SK-N-SH (cell line): ENCODE data around the gene CNGA1. TPM values are rescaled to one million over a fixed set of nuclear protein-coding genes. Genes with fewer than 3 reads are reported as not detected.

Experiments used
- CTCF ChIA-PET: fragments of 300-600, 350-600 bp; formaldehyde crosslinking; extraction: SDS; loops from one replicate; lab custom pipeline; 2021; lab: Yijun Ruan, JAX
- POLR2A ChIA-PET: fragments of 350-600 bp; sonication (Branson Sonifier 250); formaldehyde crosslinking; extraction: SDS; loops from one replicate; lab custom pipeline; 2020; ENCODE audit warnings: antibody characterized with exemption, inconsistent platforms; lab: Yijun Ruan, JAX
- DNase-seq: peaks from one replicate; pipeline ENCODE4 v3.0.0; 2012
- H2AFZ ChIP-seq: fragments of 200-600 bp; sonication (generic); 2 replicates; pipeline ENCODE4 v1.8.1; 2016; ENCODE audit warnings: antibody characterized with exemption, mild to moderate bottlenecking, low read depth
- H3F3A ChIP-seq: fragments of 200-600 bp; sonication (generic); replicated peaks from 2 replicates; pipeline ENCODE3; 2016; ENCODE audit warnings: antibody characterized with exemption, mild to moderate bottlenecking; ENCODE audit not compliant: insufficient read depth
- H3K27ac ChIP-seq, 2 experiments: fragments of 200-500 bp in 1 of 2; fragments of 200-600 bp in 1 of 2; sonication (Bioruptor generic) in 1 of 2; sonication (generic), shearing (Covaris generic) in 1 of 2; 2 replicates each; pipeline versions ENCODE4 v1.5.1 to v1.6.1; 2014 to 2016; ENCODE audit warnings: low read depth in 2 of 2, inconsistent platforms in 1 of 2, low read length in 1 of 2, mild to moderate bottlenecking in 1 of 2, mixed read lengths in 1 of 2
- H3K27me3 ChIP-seq: fragments of 200-600 bp; sonication (generic), shearing (Covaris generic); 2 replicates; pipeline ENCODE4 v1.6.1; 2016; ENCODE audit warnings: mixed run types; ENCODE audit not compliant: insufficient read depth
- H3K36me3 ChIP-seq, 2 experiments: fragments of 200-500 bp in 1 of 2; fragments of 200-600 bp in 1 of 2; sonication (Bioruptor generic) in 1 of 2; sonication (generic) in 1 of 2; replicated peaks in 1 of 2; 2 replicates each; pipeline versions ENCODE3 to v1.5.1; 2014 to 2016; ENCODE audit warnings: low read length in 1 of 2, mild to moderate bottlenecking in 1 of 2; ENCODE audit not compliant: insufficient read depth in 2 of 2, control insufficient read depth in 1 of 2
- H3K4me1 ChIP-seq, 2 experiments: fragments of 200-500 bp in 1 of 2; fragments of 200-600 bp in 1 of 2; sonication (Bioruptor generic) in 1 of 2; sonication (generic), shearing (Covaris generic) in 1 of 2; 2 replicates each; pipeline versions ENCODE4 v1.5.1 to v1.6.1; 2014 to 2016; ENCODE audit warnings: low read depth in 1 of 2, low read length in 1 of 2, mixed run types in 1 of 2; ENCODE audit not compliant: insufficient read depth in 2 of 2, control insufficient read depth in 1 of 2
- H3K4me2 ChIP-seq: fragments of 200-600 bp; sonication (generic), shearing (Covaris generic); 2 replicates; pipeline ENCODE4 v1.6.1; 2017; ENCODE audit warnings: mixed run types
- H3K4me3 ChIP-seq, 2 experiments: fragments of 200-500 bp in 1 of 2; fragments of 200-600 bp in 1 of 2; sonication (Bioruptor generic) in 1 of 2; sonication (generic), shearing (Covaris generic) in 1 of 2; 2 replicates each; pipeline versions ENCODE4 v1.5.1 to v1.8.1; 2014 to 2016; ENCODE audit warnings: low read depth in 2 of 2, inconsistent platforms in 1 of 2, low read length in 1 of 2, mild to moderate bottlenecking in 1 of 2, mixed read lengths in 1 of 2, moderate library complexity in 1 of 2
- H3K79me2 ChIP-seq: fragments of 200-600 bp; sonication (generic); 2 replicates; pipeline ENCODE4 v1.8.1; 2017; ENCODE audit warnings: mild to moderate bottlenecking; ENCODE audit not compliant: insufficient read depth
- H3K9ac ChIP-seq: fragments of 200-600 bp; sonication (generic); 2 replicates; pipeline ENCODE4 v1.6.1; 2017; ENCODE audit warnings: mixed run types
- H3K9me2 ChIP-seq: fragments of 200-600 bp; sonication (generic); 2 replicates; pipeline ENCODE4 v1.6.1; 2017; ENCODE audit warnings: mixed run types
- H3K9me3 ChIP-seq: fragments of 200-600 bp; sonication (generic); 2 replicates; pipeline ENCODE4 v1.6.1; 2017; ENCODE audit warnings: mixed run types, mild to moderate bottlenecking, moderate library complexity
- H4K20me1 ChIP-seq: fragments of 200-600 bp; sonication (generic); 2 replicates; pipeline ENCODE4 v1.6.1; 2017; ENCODE audit warnings: mild to moderate bottlenecking, mixed run types; ENCODE audit not compliant: insufficient read depth
- FOSL2 ChIP-seq: IDR thresholded peaks from 2 replicates; pipeline ENCODE4 v1.4.0; 2012; ENCODE audit warnings: low read depth, mild to moderate bottlenecking, moderate library complexity, borderline replicate concordance
- FOXM1 ChIP-seq: IDR thresholded peaks from 2 replicates; pipeline ENCODE4 v1.4.0; 2012; ENCODE audit warnings: low read depth, mild to moderate bottlenecking
- GATA2 ChIP-seq: sonication (generic); formaldehyde crosslinking; IDR thresholded peaks from 2 replicates; pipeline ENCODE4 v1.5.0; 2020; ENCODE audit warnings: mild to moderate bottlenecking, missing genetic modification reagents
- JUND ChIP-seq: IDR thresholded peaks from 2 replicates; pipeline ENCODE4 v1.4.0; 2012
- MXI1 ChIP-seq: IDR thresholded peaks from 2 replicates; pipeline ENCODE4 v1.6.1; 2012; ENCODE audit warnings: mild to moderate bottlenecking, low read depth, low read length, improper control_type of control experiment
- NFIC ChIP-seq: IDR thresholded peaks from 2 replicates; pipeline ENCODE4 v1.4.0; 2012; ENCODE audit warnings: borderline replicate concordance
- NRF1 ChIP-seq: IDR thresholded peaks from 2 replicates; pipeline ENCODE4 v1.6.1; 2012; ENCODE audit warnings: low read depth, mild to moderate bottlenecking, low read length
- POLR2AphosphoS5 ChIP-seq: IDR thresholded peaks from 2 replicates; pipeline ENCODE4 v1.6.1; 2012; ENCODE audit warnings: low read depth, low read length
- RCOR1 ChIP-seq: fragments of 150-350 bp; IDR thresholded peaks from 2 replicates; pipeline ENCODE4 v1.6.1; 2017; ENCODE audit warnings: antibody characterized with exemption, low read length
- RXRA ChIP-seq: IDR thresholded peaks from 2 replicates; pipeline ENCODE4 v1.4.0; 2012; ENCODE audit warnings: low read depth, mild to moderate bottlenecking, borderline replicate concordance
- SMC3 ChIP-seq: IDR thresholded peaks from 2 replicates; pipeline ENCODE4 v1.6.1; 2012; ENCODE audit warnings: low read depth, low read length, improper control_type of control experiment
- TCF12 ChIP-seq: IDR thresholded peaks from 2 replicates; pipeline ENCODE4 v1.4.0; 2012
- WGBS: methylation state at CpG from one replicate; pipeline ENCODE4 v1.1.6; 2017; ENCODE audit warnings: low lambda C conversion rate; 5-methylcytosine and 5-hydroxymethylcytosine counted together
- polyA plus RNA-seq, 3 experiments: library from polyadenylated mRNA; depleted of rRNA; stranded (reverse); fragments of >200 nt; gene quantifications; 2 replicates each; pipeline ENCODE4 v1.2.3, GENCODE V29; 2012
- TF ChIP-seq, protein P1 (sequence below): IDR thresholded peaks from 2 replicates; pipeline ENCODE4 v1.6.1; 2012; ENCODE audit warnings: mild to moderate bottlenecking, low read depth, low read length, moderate library complexity
- TF ChIP-seq, protein P2 (sequence below): IDR thresholded peaks from 2 replicates; pipeline ENCODE4 v1.4.0; 2012; ENCODE audit warnings: low read depth, borderline replicate concordance
- TF ChIP-seq, protein P3 (sequence below): fragments of 150-350 bp; IDR thresholded peaks from 2 replicates; pipeline ENCODE4 v1.6.1; 2016; ENCODE audit warnings: mild to moderate bottlenecking, low read depth, low read length
- TF ChIP-seq, protein P4 (sequence below): IDR thresholded peaks from 2 replicates; pipeline ENCODE4 v1.4.0; 2012; ENCODE audit warnings: low read depth, borderline replicate concordance

Gene CNGA1
- polyA plus RNA-seq, 1 of the 3 experiments (the other 2 are of a cell fraction), result 0.23 TPM

DNA sequence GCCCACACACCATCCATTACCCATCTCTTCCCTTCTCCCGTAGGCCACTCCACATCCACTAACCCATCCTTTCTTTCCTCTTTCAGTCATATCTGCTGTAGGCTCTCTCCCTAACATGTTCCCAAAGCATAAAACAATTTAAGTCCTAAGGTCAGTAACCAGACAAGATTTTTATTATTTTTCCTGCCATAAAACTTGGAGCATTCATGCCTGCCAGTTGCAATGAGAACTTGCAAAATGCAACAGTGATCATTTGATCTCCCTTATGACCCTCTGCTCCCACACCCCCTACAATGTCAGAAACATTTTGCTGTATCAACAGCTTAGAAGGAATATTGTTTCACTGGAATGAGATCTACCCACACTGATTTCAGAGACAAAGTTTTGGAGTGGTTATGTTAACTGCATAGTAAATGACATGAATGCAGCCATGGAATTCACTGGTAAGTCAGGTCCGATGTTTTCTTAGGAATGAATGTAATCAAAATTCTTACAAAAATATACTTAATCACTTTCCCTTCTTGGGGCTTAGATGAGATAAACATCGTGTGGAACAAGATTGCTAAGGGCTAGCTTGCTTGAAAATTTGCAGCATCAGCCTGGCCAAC is 5.8 kb upstream of the CNGA1 start:
- TF ChIP-seq MXI1, result no peak
- no peak for TF ChIP-seq RXRA
- no peak for TF ChIP-seq TCF12
- TF ChIP-seq, protein P1, sequence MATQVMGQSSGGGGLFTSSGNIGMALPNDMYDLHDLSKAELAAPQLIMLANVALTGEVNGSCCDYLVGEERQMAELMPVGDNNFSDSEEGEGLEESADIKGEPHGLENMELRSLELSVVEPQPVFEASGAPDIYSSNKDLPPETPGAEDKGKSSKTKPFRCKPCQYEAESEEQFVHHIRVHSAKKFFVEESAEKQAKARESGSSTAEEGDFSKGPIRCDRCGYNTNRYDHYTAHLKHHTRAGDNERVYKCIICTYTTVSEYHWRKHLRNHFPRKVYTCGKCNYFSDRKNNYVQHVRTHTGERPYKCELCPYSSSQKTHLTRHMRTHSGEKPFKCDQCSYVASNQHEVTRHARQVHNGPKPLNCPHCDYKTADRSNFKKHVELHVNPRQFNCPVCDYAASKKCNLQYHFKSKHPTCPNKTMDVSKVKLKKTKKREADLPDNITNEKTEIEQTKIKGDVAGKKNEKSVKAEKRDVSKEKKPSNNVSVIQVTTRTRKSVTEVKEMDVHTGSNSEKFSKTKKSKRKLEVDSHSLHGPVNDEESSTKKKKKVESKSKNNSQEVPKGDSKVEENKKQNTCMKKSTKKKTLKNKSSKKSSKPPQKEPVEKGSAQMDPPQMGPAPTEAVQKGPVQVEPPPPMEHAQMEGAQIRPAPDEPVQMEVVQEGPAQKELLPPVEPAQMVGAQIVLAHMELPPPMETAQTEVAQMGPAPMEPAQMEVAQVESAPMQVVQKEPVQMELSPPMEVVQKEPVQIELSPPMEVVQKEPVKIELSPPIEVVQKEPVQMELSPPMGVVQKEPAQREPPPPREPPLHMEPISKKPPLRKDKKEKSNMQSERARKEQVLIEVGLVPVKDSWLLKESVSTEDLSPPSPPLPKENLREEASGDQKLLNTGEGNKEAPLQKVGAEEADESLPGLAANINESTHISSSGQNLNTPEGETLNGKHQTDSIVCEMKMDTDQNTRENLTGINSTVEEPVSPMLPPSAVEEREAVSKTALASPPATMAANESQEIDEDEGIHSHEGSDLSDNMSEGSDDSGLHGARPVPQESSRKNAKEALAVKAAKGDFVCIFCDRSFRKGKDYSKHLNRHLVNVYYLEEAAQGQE, result no peak
- TF ChIP-seq, protein P2, sequence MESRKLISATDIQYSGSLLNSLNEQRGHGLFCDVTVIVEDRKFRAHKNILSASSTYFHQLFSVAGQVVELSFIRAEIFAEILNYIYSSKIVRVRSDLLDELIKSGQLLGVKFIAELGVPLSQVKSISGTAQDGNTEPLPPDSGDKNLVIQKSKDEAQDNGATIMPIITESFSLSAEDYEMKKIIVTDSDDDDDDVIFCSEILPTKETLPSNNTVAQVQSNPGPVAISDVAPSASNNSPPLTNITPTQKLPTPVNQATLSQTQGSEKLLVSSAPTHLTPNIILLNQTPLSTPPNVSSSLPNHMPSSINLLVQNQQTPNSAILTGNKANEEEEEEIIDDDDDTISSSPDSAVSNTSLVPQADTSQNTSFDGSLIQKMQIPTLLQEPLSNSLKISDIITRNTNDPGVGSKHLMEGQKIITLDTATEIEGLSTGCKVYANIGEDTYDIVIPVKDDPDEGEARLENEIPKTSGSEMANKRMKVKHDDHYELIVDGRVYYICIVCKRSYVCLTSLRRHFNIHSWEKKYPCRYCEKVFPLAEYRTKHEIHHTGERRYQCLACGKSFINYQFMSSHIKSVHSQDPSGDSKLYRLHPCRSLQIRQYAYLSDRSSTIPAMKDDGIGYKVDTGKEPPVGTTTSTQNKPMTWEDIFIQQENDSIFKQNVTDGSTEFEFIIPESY, result no peak
- no peak for TF ChIP-seq JUND
- no peak for TF ChIP-seq FOXM1
- no peak for TF ChIP-seq RCOR1
- TF ChIP-seq FOSL2, result no peak
- no peak for TF ChIP-seq POLR2AphosphoS5
- TF ChIP-seq, protein P3, sequence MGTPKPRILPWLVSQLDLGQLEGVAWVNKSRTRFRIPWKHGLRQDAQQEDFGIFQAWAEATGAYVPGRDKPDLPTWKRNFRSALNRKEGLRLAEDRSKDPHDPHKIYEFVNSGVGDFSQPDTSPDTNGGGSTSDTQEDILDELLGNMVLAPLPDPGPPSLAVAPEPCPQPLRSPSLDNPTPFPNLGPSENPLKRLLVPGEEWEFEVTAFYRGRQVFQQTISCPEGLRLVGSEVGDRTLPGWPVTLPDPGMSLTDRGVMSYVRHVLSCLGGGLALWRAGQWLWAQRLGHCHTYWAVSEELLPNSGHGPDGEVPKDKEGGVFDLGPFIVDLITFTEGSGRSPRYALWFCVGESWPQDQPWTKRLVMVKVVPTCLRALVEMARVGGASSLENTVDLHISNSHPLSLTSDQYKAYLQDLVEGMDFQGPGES, result no peak
- TF ChIP-seq, protein P4, sequence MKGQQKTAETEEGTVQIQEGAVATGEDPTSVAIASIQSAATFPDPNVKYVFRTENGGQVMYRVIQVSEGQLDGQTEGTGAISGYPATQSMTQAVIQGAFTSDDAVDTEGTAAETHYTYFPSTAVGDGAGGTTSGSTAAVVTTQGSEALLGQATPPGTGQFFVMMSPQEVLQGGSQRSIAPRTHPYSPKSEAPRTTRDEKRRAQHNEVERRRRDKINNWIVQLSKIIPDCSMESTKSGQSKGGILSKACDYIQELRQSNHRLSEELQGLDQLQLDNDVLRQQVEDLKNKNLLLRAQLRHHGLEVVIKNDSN, result no peak
- TF ChIP-seq SMC3, result no peak
- TF ChIP-seq NFIC, result no peak
- TF ChIP-seq GATA2 (CRISPR knock-in tag), result no peak
- no peak for TF ChIP-seq NRF1
- Histone ChIP-seq H3K4me3 (no peak overlapping the region), H3K4me2 (no peak overlapping the region), H3K36me3 (peaks cover 0 to 4% of the 10 kb centered on the region in 2 experiments), H3K27ac (no peak overlapping the region), H3K27me3 (no peaks in the 10 kb centered on the region), H4K20me1 (no peaks in the 10 kb centered on the region), H3K9me2 (no peaks in the 10 kb centered on the region), H3K9me3 (no peaks in the 10 kb centered on the region), H3F3A (peaks cover 6% of the 10 kb centered on the region), H3K9ac (no peak overlapping the region), H2AFZ (no peak overlapping the region), H3K4me1 (peaks cover 3 to 5% of the 10 kb centered on the region in 2 experiments; a peak in 2 of 4 replicates), H3K79me2 (no peaks in the 10 kb centered on the region)
- ChIA-PET POLR2A (no interaction called here), CTCF (no interaction called here)
- no peak for DNase-seq
- 66% methylated on average over 3 of the region's 3 CpGs for WGBS
